Fibroblast of skin of abdomen (primary cell): ENCODE results near the gene CASP10.
"Not testable (repeated sequence)": the region's sequence is repeated elsewhere in the genome, so short reads cannot be mapped to it uniquely, and the experiment has no call there.

Experiments
- DNase-seq: peaks from one replicate; pipeline ENCODE4 v3.0.0-alpha.2; 2013

CASP10 gene

GRCh38 chr2:201154615-201155399, 28.1 kb upstream of the CASP10 start:
- no peak for DNase-seq

DNA sequence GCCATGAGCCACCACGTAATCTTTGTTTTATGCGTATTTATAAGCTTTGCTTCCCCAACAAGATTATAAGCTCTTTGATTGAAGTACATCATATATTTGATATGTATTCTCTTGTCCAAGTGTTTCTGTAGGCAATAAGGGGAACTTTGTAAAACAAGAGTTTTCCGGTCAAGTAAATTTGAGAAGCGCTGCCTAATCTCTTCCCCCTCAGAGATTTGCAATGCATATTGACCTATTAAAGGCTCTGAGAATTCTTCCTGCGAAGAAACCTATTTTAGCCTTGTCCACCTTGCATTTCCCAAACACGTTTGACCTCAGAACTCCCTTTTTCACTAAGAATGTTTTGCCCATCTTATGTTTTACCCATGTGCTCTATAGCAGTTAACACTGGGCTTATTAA, 26.9 kb upstream of the CASP10 start:
- no peak for DNase-seq

- DNase-seq: no peak
These were observed 26.3 kb upstream of the CASP10 start for GRCh38 chr2:201156640-201157039.

GRCh38 chr2:201157694-201158093, 25.2 kb upstream of the CASP10 start:
- no peak for DNase-seq

- peak; percentile 75 for DNase-seq
These were observed 24.6 kb upstream of the CASP10 start for GRCh38 chr2:201158111-201158929.

- no peak for DNase-seq
These were observed 18.8 kb upstream of the CASP10 start for GRCh38 chr2:201164166-201164565.

DNA sequence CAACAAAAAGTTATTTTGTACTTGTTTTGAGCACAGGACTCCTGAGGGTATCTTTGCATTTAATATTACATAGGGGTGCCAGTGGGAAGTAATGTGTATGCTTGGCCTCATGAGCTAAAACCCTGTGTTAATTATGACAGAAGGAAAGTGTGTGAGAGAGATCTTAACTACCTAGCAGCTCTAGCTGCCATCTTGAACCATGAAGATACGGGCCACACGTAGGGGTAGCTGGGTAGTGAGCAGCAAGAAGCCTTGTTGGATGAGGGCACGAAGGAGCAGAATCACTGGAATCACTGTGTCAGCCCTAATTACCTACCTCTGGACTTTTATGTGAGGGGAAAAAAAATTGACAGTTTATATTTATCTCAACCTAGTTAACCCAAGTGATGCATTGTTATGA, 15.4 kb upstream of the CASP10 start:
- no peak for DNase-seq

- not testable (repeated sequence) for DNase-seq
These were observed 14.4 kb upstream of the CASP10 start for GRCh38 chr2:201168496-201168895.

DNA sequence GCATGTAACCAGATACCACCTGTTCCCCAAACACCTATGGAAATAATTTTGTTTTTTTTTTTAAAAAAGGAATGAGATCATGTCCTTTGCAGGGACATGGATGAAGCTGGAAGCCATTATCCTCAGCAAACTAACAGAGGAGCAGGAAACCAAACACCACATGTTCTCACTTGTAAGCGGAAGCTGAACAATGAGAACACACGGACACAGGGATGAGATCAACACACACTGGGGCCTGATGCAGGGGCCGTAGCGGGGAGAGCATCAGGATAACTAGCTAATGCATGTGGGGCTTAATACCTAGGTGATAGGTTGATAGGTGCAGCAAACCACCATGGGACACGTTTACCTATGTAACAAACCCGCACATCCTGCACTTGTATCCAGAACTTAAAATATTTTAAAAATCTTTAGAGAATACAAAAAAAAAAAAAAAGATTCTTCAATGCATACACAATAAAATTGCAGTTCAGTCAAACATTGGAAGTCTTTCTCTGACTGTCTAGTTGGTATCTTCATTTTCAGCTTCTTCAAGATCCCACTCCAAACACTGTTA, 11.6 kb upstream of the CASP10 start:
- no peak for DNase-seq

- no peak for DNase-seq
These were observed 10.7 kb upstream of the CASP10 start for GRCh38 chr2:201172279-201172678.

GRCh38 chr2:201174687-201175086, 8.3 kb upstream of the CASP10 start:
- DNase-seq: no peak

- no peak for DNase-seq
These were observed 6.9 kb upstream of the CASP10 start for GRCh38 chr2:201176081-201176481.

DNA sequence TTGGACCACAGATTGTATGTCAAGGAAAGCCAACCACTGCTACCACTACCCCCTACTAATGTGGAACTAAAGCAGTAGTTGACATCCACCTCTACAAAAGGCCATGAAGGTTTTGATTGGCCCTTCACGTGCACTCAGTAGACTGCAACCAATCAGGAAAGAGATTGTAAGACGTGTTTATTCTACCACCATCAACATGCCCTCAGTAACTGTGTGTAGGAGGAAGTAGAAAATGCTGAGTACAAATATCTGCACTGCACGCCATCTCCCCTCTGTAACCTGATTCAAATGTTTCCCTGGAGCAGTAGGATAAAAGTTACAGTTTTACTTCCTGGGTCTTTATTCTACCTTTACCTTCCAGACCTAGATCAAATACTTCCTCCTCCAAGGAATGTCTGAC, 2.9 kb upstream of the CASP10 start:
- DNase-seq: no peak

DNA sequence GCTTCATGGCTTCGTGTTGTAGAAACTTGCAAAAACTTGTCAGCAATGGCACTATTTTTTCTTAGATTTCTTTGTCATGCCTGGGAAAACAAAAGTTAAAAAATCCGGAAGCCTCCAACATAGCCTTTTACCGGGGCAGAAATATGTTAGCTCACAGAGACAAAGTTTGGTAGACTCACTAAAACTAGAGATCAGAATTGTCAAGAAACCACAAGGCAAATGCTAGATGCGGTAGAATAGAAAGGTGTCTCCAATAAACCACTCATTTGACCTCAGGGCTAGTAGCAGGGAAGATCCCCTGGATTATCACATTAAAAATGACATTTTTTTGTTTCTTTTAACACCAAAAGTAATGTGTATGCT, 405 bp downstream of the CASP10 start:
- no peak for DNase-seq

DNA sequence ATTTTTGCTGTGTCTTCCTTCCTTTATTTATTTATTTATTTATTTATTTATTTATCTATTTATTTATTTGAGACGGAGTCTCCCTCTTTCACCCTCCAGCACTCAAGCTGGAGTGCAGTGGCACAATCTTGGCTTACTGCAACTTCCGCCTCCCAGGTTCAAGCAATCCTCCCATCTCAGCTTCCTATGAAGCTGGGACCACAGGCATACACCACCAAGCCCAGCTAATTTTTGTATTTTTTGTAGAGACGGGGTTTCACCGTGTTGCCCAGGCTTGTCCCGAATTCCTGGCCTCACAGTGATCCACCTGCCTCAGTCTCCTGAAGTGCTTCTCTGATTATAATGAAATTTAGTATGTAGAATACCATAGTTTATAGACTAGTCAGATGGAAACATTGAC, 894 bp downstream of the CASP10 start:
- DNase-seq: not testable (repeated sequence)

- DNase-seq: not testable (repeated sequence)
These were observed 1.3 kb downstream of the CASP10 start for GRCh38 chr2:201184248-201184647.

DNA sequence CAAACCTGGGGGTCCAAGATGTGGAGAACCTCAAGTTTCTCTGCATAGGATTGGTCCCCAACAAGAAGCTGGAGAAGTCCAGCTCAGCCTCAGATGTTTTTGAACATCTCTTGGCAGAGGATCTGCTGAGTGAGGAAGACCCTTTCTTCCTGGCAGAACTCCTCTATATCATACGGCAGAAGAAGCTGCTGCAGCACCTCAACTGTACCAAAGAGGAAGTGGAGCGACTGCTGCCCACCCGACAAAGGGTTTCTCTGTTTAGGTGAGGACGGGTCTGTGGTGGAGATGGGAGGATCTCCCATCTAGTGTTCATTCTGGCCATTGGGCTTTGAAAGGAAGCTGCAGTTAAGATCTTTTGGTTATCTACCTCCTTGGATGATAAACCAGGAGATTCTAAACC, 2.9 kb downstream of the CASP10 start:
- DNase-seq: no peak

DNA sequence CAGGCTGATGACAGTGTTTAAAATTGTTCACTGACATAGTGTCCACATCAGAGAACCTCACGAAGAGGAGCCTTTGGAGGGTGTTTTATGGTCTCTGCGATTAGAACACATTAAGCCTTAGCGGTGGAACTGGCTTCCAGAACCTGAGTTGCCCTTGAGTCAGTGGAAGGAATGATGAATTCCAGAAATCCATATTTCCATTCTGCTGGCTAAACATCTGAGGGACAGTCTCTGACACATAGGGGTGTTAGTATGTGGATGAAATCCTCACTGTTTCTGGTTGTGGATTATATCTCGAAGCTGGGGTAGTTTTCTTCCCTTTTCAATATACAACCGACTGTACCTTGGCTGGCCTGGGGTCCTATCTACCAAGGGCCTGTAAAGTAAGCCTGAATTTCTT, 4.0 kb downstream of the CASP10 start:
- DNase-seq: no peak

GRCh38 chr2:201188449-201188848, 5.5 kb downstream of the CASP10 start:
- no peak for DNase-seq

- peak; percentile 8 for DNase-seq
These were observed 8.4 kb downstream of the CASP10 start for GRCh38 chr2:201191132-201191875.

DNA sequence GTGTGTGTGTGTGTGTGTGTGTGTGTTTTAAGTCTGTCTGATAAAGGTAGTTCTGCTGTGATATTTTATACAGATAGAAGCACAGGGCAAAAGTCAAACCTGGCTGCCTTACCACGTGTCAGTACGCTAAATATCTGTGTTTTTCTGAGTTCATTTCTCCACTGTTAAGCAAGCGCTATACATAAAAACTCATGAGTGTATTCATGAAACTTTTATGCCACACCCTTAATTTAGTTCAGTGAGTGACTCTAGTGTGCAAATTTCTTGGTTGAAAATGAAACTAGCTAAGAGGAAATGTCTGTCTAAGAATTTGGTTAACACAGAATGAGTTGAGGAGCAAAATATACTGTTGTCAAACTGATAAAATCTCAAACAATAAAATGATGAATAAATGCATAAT, 11.2 kb downstream of the CASP10 start:
- DNase-seq: no peak

DNA sequence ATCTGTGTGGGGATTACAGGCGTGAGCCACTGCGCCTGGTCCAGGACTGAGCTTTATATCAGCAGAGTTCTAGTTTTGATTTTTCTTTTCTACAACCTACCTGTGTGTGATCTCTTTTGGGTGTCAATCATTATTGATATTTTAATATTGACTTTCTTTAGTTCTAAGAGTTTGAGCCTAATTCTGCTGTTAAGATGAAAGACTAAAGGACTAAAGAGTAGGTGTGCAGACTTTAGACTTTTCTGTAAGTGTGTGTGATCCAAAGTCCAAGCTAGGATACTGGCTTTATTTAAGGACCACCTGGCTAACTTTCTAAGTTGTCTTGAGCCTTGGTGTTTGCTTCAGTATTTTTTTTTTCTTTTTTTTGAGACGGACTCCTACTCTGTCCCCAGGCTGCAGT, 12.4 kb downstream of the CASP10 start:
- DNase-seq: no peak

- no peak for DNase-seq
These were observed 13.1 kb downstream of the CASP10 start for GRCh38 chr2:201196003-201196402.
